ENCODE results near the gene TMEM163. TPM values are rescaled to one million over a fixed set of nuclear protein-coding genes. Genes with fewer than 3 reads are reported as not detected.
A peak's percentile ranks its signal among the peaks of the same experiment; 100 is the strongest.

The TMEM163 gene
- total RNA-seq, 1 donor from 2014 or later: 6.0 TPM

GRCh38 chr2:134675314-134675713 lies 43.5 kb downstream of the TMEM163 start:
- ATAC-seq (ENCODE audit: low read depth): no peak
- H3K4me3 Mint-ChIP-seq: no peak overlapping the region
- intact Hi-C loops (cut with micrococcal nuclease): no loop called here
- no peak for DNase-seq
- no peak for TF ChIP-seq CTCF (IDR thresholded peaks at IDR 0.05)
- H3K4me1 Mint-ChIP-seq: peaks cover 34% of the 10 kb centered on the region
- no peak overlapping the region for H3K27ac Mint-ChIP-seq
- no peaks in the 10 kb centered on the region for H3K27me3 Mint-ChIP-seq
- CTCF ChIA-PET: no interaction called here
- no peaks in the 10 kb centered on the region for H3K9me3 Mint-ChIP-seq
- POLR2A ChIA-PET: no interaction called here
- no peaks in the 10 kb centered on the region for H3K36me3 Mint-ChIP-seq (ENCODE audit: low read depth)

GRCh38 chr2:134674687-134675086 lies 44.1 kb downstream of the TMEM163 start:
- no peak for ATAC-seq (ENCODE audit: low read depth)

DNA sequence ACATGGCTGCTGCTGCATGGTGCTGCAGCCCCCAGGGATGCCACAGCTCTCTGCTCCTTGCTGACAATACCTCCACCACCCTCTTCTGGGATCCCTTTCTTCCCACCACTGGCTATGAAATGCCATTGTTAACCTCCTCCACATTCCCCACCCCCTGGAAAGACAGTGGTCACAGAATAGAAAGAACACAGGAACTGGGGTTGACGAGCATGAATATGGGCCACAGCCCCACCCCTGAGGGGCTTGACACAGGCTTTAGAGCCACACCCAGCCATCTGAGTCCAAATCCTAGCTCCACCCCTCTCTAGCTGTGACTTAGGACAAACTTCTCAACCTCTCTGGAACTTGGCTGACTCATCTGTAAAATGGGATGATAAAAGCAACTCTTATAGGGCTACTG lies 47.3 kb downstream of the TMEM163 start:
- peak overlapping the region; percentile 32 for H3K27ac Mint-ChIP-seq
- POLR2A ChIA-PET: interaction anchor here (1.0 kb wide), 2 partner anchors 47 to 68 kb away, joined by 3 read pairs; partner anchors contain the start of gene TMEM163
- H3K36me3 Mint-ChIP-seq (ENCODE audit: low read depth): no peaks in the 10 kb centered on the region
- H3K9me3 Mint-ChIP-seq: no peaks in the 10 kb centered on the region
- H3K27me3 Mint-ChIP-seq: no peaks in the 10 kb centered on the region
- H3K4me1 Mint-ChIP-seq: peaks cover 29% of the 10 kb centered on the region
- intact Hi-C loops (cut with micrococcal nuclease): no loop called here
- H3K4me3 Mint-ChIP-seq: peak overlapping the region; percentile 36
- ATAC-seq (ENCODE audit: low read depth): peak; percentile 49
- CTCF ChIA-PET: no interaction called here
- DNase-seq: no peak
- TF ChIP-seq CTCF (IDR thresholded peaks at IDR 0.05): no peak

More at GRCh38 chr2:134674687-134675086, 44.1 kb downstream of the TMEM163 start:
- Mint-ChIP-seq H3K4me1 (peaks cover 37% of the 10 kb centered on the region), H3K27ac (no peak overlapping the region), H3K4me3 (no peak overlapping the region), H3K27me3 (no peaks in the 10 kb centered on the region), H3K36me3 (ENCODE audit: low read depth) (no peaks in the 10 kb centered on the region), H3K9me3 (no peaks in the 10 kb centered on the region)
- DNase-seq: no peak
- CTCF ChIA-PET: no interaction called here
- intact Hi-C loops (cut with micrococcal nuclease): no loop called here
- POLR2A ChIA-PET: interaction anchor here (0.7 kb wide), 1 partner anchor 43 kb away, joined by 3 read pairs; no protein-coding TSS in a partner anchor
- no peak for TF ChIP-seq CTCF (IDR thresholded peaks at IDR 0.05)

DNA sequence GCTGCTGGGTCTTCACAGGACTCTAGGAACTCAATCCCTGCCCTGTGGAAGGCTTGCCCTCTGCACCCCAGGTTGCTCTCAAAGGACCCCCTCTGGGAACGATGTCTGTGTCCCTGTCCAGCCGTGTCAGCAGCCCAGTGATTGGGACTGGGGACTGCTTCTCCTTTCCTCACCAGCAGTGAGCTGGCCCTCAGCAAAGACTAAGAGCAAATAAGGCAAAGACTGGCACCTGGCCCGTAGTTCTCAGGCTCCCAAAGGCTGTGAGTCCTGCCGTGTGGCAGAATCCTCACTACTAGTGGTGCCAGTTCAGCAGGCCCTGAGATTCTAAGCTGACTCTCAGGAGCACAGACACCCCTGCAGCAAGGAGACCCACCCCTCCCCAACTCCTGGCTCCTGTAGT lies 47.8 kb downstream of the TMEM163 start:
- ATAC-seq (ENCODE audit: low read depth): no peak
- DNase-seq: no peak
- no peak for TF ChIP-seq CTCF (IDR thresholded peaks at IDR 0.05)
- no peaks in the 10 kb centered on the region for H3K27me3 Mint-ChIP-seq
- CTCF ChIA-PET: interaction anchor here (0.9 kb wide), 1 partner anchor 218 kb away, joined by 3 read pairs; no protein-coding TSS in a partner anchor
- no peaks in the 10 kb centered on the region for H3K9me3 Mint-ChIP-seq
- no peaks in the 10 kb centered on the region for H3K36me3 Mint-ChIP-seq (ENCODE audit: low read depth)
- intact Hi-C loops (cut with micrococcal nuclease): no loop called here
- no peak overlapping the region for H3K27ac Mint-ChIP-seq
- no peak overlapping the region for H3K4me3 Mint-ChIP-seq
- peaks cover 29% of the 10 kb centered on the region for H3K4me1 Mint-ChIP-seq
- POLR2A ChIA-PET: interaction anchor here (1.0 kb wide), 3 partner anchors 12 to 69 kb away, joined by 3 read pairs; partner anchors contain the start of gene TMEM163

DNA sequence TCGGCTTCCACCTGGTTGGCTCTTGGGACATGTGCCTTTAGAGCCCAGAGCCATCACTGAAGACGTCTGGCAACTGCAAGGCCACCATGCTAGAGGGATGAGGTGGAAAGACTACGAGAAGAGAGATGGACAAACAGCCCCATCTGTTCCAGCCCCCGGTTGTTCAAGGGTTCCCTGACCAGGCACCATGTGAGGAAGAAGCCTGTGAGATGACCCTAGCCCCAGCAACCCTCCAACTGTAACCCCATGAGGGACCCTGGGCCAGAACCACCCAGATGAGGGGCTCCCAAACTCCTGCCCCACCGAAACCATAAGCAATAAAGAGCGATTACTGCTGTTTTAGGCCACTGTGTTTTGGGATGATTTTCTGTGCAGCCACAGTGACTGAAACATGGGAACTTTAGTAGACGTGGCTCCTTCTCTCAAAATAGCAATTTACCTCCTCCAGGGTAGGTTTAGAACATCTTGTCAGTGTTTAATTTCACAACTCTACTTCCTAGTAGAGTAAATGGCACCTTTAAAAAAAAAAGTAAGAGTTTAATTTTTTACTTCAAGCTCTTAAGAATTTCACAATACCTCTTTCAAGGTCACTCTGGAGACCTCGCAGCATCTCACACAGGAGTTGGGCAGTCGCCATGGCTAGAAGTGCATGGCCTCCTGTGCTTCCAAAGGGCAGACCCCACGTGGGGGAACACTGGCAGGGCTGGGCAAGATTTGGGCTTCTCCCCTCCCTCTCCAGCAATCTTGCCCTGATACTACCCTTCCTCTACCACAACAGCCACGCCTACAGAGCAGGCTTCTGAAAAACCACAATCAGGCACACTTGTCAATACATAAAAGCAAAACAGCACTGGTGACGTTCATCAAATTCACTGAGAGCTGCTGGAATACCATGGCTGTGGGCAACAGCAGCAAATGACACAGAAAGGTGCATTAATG lies 48.8 kb downstream of the TMEM163 start:
- intact Hi-C loops (cut with micrococcal nuclease): no loop called here
- CTCF ChIA-PET: interaction anchor here (0.9 kb wide), 1 partner anchor 219 kb away, joined by 3 read pairs; no protein-coding TSS in a partner anchor
- no peak for TF ChIP-seq CTCF (IDR thresholded peaks at IDR 0.05)
- no peaks in the 10 kb centered on the region for H3K36me3 Mint-ChIP-seq (ENCODE audit: low read depth)
- no peaks in the 10 kb centered on the region for H3K27me3 Mint-ChIP-seq
- no peak overlapping the region for H3K4me3 Mint-ChIP-seq
- POLR2A ChIA-PET: interaction anchor here (1.0 kb wide), 1 partner anchor 13 kb away, joined by 3 read pairs; no protein-coding TSS in a partner anchor
- DNase-seq: no peak
- H3K9me3 Mint-ChIP-seq: no peaks in the 10 kb centered on the region
- H3K27ac Mint-ChIP-seq: no peak overlapping the region
- no peak for ATAC-seq (ENCODE audit: low read depth)
- peaks cover 29% of the 10 kb centered on the region for H3K4me1 Mint-ChIP-seq

Measured in activated B cell treated with CpG ODN at 0.5 μM for 24 hours (primary cell).